ENCODE measurements around the gene ETV6. TPM values are rescaled to one million over a fixed set of nuclear protein-coding genes. Genes with fewer than 3 reads are reported as not detected.

Gene ETV6
- total RNA-seq, 1 experiment from 2014 or later = 14.1 TPM

GRCh38 chr12:11904124-11904523 lies 254.7 kb downstream of the ETV6 start (continued):
- TF ChIP-seq JUND (IDR thresholded peaks at IDR 0.05) (no peak), CBX3 (IDR thresholded peaks at IDR 0.05; ENCODE audit: low read depth) (no peak)

- POLR2A ChIA-PET = no interaction called here
- Histone ChIP-seq H3K4me1 (ENCODE audit: control insufficient read depth in 1 of 2, insufficient read depth in 2 of 2, low read length in 2 of 2) (no peaks in the 10 kb centered on the region), H3K9me2 (ENCODE audit: insufficient read depth) (no peaks in the 10 kb centered on the region), H3K4me3 (replicated peaks in 1 of 2; ENCODE audit: low read depth in 1 of 2, low read length in 2 of 2) (no peak overlapping the region), H3K4me2 (ENCODE audit: low read length) (no peak overlapping the region), H3K79me2 (ENCODE audit: insufficient read depth, low read length) (no peaks in the 10 kb centered on the region), H2AFZ (ENCODE audit: low read depth, low read length, poor library complexity, severe bottlenecking) (no peak overlapping the region), H3K9ac (ENCODE audit: low read length) (no peak overlapping the region), H3K36me3 (ENCODE audit: control insufficient read depth in 1 of 2, insufficient read depth in 2 of 2, low read length in 2 of 2) (no peaks in the 10 kb centered on the region), H3K27ac (ENCODE audit: low read depth, low read length) (no peak overlapping the region), H4K20me1 (ENCODE audit: insufficient read depth) (no peaks in the 10 kb centered on the region), H3K9me3 (ENCODE audit: control insufficient read depth in 1 of 2, insufficient read depth in 1 of 2, low read depth in 1 of 2, low read length in 2 of 2) (no peaks in the 10 kb centered on the region), H3K27me3 (ENCODE audit: insufficient read depth, low read length) (no peaks in the 10 kb centered on the region)
- DNase-seq (ENCODE audit: low read depth, low spot score) = no peak
- ATAC-seq = no peak
- RAD21 ChIA-PET (ENCODE audit: low non-redundant PET in 1 of 2, low total read pairs in 2 of 2, uncharacterized antibody in 2 of 2, unreplicated experiment in 2 of 2) = no interaction called here
- no TSS peak for BruUV-seq (replicated peaks)
- TF ChIP-seq SIN3A (IDR thresholded peaks at IDR 0.05; ENCODE audit: low read depth) (no peak), SP1 (IDR thresholded peaks at IDR 0.05; ENCODE audit: low read depth) (no peak), CBX3 (IDR thresholded peaks at IDR 0.05; ENCODE audit: low read depth) (no peak), ZNF274 (IDR thresholded peaks at IDR 0.05; ENCODE audit: low read depth, low read length) (no peak), TCF7L2 (IDR thresholded peaks at IDR 0.05; ENCODE audit: borderline replicate concordance, extremely low read depth, insufficient read depth, insufficient read length) (no peak), YY1 (IDR thresholded peaks at IDR 0.05; ENCODE audit: extremely low read depth, insufficient replicate concordance, low read depth, low read length) (no peak), FOSL1 (IDR thresholded peaks at IDR 0.05; ENCODE audit: low read depth) (no peak), JUND (IDR thresholded peaks at IDR 0.05) (no peak), EGR1 (IDR thresholded peaks at IDR 0.05; ENCODE audit: low read depth) (no peak), ZFX (IDR thresholded peaks at IDR 0.05) (no peak), EZH2phosphoT487 (IDR thresholded peaks at IDR 0.05; ENCODE audit: borderline replicate concordance) (no peak)
- intact Hi-C loops (cut with micrococcal nuclease) = no loop called here
- CTCF ChIA-PET = no interaction called here
Measured at GRCh38 chr12:11905534-11905933, 256.1 kb downstream of the ETV6 start.
